Stimulated activated CD8-positive, alpha-beta memory T cell treated with anti-CD3 and anti-CD28 coated beads, Interleukin-7, amount 100 ng/mL, for 48 hours (primary cell): ENCODE measurements around the gene PPL.
"Not testable (repeated sequence)": the region's sequence is repeated elsewhere in the genome, so short reads cannot be mapped to it uniquely, and the experiment has no call there.

ENCODE experiments used
- DNase-seq, 2 donors: peaks; one replicate each; pipeline ENCODE4 v3.0.0-alpha.2; 2020; ENCODE audit warnings: low read depth in 1 of 2; ENCODE audit errors: extremely low read depth in 1 of 2

The PPL gene

DNA sequence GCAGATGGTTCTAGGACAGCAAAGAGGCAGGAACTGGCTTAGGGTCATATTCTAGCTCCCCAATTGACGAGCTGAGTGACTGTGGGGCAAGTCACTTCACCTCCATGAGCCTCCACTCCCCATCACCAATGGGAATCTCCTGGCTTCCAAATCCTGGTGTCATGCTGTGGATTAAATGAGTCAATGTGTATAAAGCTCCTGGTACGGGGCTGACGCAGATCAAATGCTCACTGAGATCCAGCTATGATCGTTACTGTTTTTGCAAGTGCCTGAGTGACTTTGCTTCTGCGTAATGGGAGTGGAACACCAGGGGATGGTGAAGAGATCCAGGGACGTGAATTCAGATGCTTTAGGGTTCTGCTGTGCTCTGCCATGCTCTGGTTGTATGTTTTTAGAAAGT is 23.6 kb upstream of the PPL start:
- DNase-seq = no peak

GRCh38 chr16:4958510-4959438 is 21.8 kb upstream of the PPL start:
- DNase-seq = no peak

DNA sequence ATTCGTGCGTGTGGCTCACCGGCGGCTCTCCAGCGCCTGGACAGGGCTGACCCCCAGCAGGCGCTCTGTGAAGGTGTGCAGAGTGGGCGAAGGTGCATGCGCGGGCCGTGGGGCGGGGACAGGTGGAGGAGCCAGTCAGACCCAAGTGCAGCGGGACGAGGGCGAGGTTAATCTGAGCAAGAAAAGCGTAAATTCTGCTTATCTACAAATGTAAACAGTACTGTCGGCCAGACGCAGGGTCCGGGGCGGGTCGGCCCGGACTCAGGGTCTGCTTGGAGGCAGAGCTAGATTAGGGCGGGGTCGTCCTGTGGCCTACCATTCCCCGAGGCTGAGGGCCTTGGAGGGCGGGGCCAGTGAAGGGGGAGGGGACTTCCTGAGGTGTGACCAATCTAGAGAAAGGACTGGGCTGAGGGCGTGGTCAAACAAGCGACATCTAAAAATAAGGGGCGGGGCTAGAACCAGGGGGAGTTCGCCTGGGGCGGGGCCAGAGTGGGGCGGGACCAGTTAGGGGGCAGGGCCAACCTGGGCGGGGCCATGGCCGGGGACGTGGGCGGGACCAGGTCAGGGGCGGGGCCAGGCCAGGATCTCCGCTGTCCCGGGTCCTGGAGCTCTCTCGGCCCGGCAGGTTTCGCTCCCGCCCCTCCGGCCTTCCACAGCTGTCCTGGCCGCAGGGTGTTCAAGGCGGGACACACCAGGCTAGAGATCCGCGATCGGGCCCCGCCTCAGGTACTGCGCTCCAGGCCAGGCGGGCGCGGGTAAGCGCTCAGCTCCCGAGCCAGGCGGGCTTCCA is 21.0 kb upstream of the PPL start, which contains the start of gene SEC14L5:
Gene SEC14L5, plus strand, starts transcription at position 611 of the 790 bp plus-strand sequence. CDS start 994 bp downstream, outside the sequence.
- DNase-seq = peak; percentile 68 to 94

DNA sequence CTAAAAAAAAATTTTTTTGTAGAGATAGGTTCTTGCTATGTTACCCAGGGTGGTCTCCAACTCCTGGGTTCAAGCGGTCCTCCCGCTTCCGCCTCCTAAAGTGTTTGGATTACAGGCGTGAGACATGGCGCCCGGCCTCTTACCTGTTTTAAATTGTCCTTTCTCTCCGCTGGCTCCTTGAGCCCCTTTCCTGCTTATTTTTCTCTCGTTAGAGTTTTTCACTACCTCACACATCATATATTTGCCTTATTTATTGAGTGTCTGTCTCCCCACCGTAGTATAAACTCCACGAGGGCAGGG is 20.4 kb upstream of the PPL start:
- no peak for DNase-seq

DNA sequence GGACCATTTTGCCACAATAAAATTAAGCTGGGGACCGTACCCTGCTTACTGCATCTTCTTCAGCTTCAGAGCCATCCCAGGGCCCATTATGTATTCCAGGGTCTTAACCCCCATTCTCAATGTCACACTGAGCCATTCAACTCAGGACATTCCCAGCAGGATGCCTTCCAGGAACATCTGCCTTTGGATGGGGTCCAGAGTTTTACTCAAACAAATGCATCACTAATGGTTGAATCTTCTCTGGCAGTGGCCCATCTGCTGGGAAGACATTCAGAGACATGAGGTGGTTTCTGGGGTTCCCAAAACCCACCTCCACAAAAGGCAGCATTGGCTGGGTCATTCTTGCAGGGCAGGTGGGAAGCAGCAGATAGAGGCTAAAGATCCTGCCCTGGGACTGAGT is 17.8 kb upstream of the PPL start:
- DNase-seq = no peak

- not testable (repeated sequence) for DNase-seq
Observed at GRCh38 chr16:4951583-4951982, 14.6 kb upstream of the PPL start.

DNA sequence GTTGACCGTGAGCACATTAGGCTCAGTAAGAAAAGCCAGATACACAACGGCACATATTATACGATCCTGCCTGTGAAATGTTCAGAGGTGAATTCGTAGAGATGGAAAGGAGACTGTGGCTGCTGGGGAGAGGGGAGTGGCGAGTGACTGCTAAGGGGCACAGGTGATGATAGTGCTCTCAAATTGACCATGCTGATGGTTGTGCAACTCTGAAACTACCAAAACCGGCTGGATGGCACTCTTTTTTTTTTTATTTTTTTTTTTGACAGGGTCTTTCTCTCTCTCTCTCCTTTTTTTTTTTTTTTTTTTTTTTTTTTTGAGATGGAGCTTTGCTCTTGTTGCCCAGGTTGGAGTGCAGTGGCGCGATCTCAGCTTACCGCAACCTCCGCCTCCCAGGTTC is 13.0 kb upstream of the PPL start:
- no peak for DNase-seq

DNA sequence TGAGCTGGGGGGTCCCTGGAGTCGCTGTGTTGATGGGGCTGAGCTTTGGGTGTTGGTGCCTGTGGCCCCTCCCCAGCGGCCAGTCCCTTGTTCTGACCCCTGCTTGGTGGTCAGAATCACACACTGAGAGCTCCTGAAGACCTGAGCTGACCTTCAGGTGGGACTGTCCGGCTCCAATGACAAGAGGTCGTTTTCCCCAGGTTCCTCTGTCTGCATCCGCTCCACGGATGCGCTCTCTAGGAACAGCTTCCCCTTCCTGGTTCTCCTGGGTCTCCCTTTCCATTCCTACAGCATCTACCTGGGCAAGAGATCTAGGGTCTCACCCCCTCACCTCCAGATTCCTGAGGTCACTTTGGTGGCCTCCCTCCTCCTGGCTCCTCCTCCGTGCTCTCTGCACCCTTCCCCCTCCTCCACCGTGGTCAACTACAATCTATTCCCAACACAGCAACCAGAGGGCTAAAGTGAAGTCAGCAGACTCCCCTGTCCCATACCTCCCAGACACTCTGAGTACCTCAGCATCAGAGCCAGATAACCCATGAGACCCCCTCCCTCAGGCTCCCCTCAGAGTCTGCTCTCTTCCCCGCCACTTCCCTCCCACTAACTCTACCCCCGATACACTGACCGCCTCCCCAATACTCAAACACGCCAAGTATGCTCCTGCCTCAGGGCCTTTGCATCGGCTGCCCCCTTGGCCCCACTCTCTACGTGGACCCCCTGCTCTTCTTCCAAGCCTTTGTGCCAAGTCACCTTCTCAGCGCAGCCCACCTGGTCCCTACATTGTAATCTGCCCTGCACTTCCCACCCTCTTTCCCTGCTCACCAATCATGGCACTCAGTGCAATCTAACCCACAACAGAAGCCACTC is 12.2 kb upstream of the PPL start:
- no peak for DNase-seq

GRCh38 chr16:4947722-4948503 is 11.0 kb upstream of the PPL start:
- no peak for DNase-seq

- no peak for DNase-seq
Observed at GRCh38 chr16:4946917-4947316, 10.0 kb upstream of the PPL start.

DNA sequence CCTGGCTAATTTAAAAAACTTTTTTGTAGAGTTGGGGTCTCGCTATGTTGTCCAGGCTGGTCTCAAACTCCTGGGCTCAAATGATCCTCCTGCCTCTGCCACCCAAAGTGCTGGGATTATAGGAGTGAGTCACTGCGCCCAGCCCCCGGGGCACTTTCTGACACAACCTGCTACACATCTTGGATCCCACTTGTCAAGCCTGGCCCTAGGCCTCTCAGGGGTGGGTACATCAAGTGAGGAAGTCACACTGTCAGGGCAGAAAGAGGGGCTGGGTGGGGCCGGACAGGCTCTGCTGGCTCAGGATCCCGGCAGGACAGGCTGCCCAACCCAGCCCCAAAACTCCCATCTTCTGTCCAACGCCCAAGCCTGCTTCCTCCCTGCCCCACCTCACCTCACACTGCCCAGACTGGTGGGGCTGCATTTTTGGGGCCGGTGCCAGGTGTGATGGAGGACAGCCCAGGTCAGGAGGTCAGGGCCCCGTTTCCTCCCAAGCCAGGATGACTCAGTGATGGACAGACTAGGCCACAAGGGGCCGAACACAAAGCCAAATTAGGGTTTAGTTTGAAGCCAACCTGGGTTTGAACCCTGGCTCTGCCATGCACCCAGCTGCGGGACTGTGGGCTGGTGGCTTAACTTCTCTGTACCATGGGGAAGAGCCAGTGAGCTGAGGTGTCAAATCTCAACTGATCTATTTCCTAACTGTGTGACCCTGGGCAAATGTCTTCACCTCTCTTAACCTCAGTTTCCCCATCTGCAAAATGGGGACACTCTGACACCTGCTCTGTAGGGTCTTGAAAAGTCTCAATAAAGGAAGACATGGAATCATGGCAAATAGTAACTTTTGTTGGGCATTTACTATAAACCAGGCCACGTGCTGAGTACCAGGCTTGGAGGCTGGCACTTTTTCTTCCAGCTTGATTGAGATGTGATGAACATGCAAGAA is 8.9 kb upstream of the PPL start:
- no peak for DNase-seq

GRCh38 chr16:4944333-4945281 is 7.7 kb upstream of the PPL start:
- DNase-seq = no peak

DNA sequence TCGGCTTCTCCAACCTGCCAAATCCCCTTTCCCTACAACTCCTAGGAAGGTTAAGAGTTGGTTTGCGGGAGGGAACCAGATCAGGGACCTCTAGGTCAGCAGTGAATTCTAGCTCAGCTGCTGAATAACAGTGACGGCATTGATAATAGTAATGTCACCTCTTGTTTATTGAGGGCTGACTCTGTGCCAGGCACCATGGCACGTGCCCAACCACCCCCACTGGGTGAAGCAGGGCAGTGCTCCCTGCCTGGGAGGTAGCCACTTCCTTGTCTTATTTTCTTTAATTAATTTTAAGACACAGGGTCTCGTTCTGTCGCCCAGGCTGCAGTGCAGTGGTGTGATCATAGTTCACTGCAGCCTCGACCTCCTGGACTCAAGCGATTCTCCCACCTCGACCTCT is 5.5 kb upstream of the PPL start:
- no peak for DNase-seq

DNA sequence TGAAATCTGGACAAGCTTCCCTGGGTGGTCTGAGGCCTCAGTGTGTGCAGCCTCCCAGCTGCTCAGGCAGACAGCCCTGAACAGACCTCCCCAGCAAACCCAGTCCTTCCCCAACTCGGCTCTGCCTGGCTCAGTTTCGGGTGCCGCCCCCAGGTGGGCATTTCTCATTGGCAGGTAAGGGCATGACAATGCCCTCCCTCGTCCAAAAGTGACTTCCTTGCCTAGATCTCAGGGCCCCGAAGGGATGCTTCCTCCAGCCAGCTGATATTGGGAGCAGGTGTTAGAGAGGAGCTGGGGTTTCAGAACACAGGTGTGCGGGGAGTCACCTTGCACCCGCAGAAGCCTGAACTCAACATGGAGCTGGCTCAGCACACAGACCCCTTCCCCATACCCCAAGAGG is 3.8 kb upstream of the PPL start:
- DNase-seq = no peak

- DNase-seq = no peak
Observed at GRCh38 chr16:4938683-4939030, 1.7 kb upstream of the PPL start.

DNA sequence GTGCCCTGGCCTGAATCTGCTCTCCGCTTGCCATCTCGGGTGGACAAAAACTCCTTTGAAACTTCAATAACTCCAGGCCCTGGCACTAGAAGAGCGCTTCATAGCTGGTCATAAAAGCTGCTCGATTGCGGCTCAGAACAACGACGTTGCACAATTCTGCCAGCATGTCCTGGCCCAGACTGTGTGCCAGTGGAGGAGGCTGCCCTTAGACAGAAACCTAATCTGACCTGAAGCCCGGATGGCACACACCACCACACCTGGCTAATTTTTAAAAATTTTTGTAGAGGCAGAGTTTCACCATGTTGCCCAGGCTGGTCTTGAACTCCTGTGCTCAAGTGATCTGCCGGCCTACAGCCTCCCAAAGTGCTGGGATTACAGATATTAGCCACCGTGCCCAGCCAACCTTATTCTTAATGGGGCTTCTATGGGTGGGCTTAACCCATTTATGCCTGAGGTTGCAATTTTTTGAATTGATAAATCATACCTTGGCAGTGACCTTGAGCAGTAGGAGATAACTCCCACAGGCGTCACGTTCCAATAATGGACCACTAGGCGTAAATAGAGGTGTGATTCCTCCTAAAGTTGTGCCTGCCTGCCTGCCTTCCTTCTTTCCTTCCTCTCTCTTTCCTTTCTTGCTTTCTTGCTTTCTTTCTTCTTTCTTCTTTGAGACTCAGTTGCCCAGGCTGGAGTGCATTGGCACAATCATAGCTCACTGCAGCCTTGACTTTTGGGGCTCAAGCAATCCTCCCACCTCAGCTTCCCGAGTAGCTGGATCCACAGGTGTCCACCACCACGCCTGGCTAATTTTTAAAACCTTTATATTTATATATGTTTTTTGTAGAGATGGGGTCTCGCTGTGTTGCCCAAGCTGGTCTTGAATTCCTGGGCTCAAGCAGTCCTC is 1.1 kb upstream of the PPL start:
- DNase-seq = no peak
